GM18951 (cell line): ENCODE data around the gene PHLPP1.
"Not testable (repeated sequence)": the region's sequence is repeated elsewhere in the genome, so short reads cannot be mapped to it uniquely, and the experiment has no call there.

Experiments used
- POLR2A ChIP-seq: IDR thresholded peaks from 4 replicates; pipeline ENCODE4 v1.6.1; 2011; ENCODE audit warnings: mild to moderate bottlenecking; ENCODE audit not compliant: insufficient read length, insufficient read depth; ENCODE audit errors: extremely low read depth
- in situ Hi-C: fragments of 300-500 bp; cut with MboI; formaldehyde crosslinking; loops from one replicate; pipeline ENCODE4 v1.12.0; 2022; ENCODE audit warnings: low sequenced_read_pairs, mixed read lengths, inconsistent platforms; ENCODE audit not compliant: unreplicated experiment

PHLPP1 gene

GRCh38 chr18:62900132-62900883, 185.0 kb downstream of the PHLPP1 start:
- no peak for TF ChIP-seq POLR2A
- in situ Hi-C loops, result no loop called here

GRCh38 chr18:62902776-62903175, 187.4 kb downstream of the PHLPP1 start:
- no peak for TF ChIP-seq POLR2A
- in situ Hi-C loops, result no loop called here

- in situ Hi-C loops, result no loop called here
- no peak for TF ChIP-seq POLR2A
Measured at GRCh38 chr18:62904396-62905285, 189.3 kb downstream of the PHLPP1 start.

- no peak for TF ChIP-seq POLR2A
- in situ Hi-C loops, result no loop called here
Measured at GRCh38 chr18:62912885-62913284, 197.5 kb downstream of the PHLPP1 start.

- in situ Hi-C loops, result not testable (repeated sequence)
Measured at GRCh38 chr18:62913824-62914223, 198.5 kb downstream of the PHLPP1 start.

GRCh38 chr18:62914871-62915392, 199.6 kb downstream of the PHLPP1 start:
- in situ Hi-C loops, result no loop called here
- TF ChIP-seq POLR2A, result no peak

GRCh38 chr18:62918361-62918760, 203.0 kb downstream of the PHLPP1 start:
- TF ChIP-seq POLR2A, result no peak

GRCh38 chr18:62919109-62919838, 203.9 kb downstream of the PHLPP1 start:
- TF ChIP-seq POLR2A, result no peak
- in situ Hi-C loops, result no loop called here

More at GRCh38 chr18:62918361-62918760, 203.0 kb downstream of the PHLPP1 start:
- in situ Hi-C loops, result no loop called here

GRCh38 chr18:62925031-62925688, 209.8 kb downstream of the PHLPP1 start:
- TF ChIP-seq POLR2A, result no peak
- in situ Hi-C loops, result no loop called here

- in situ Hi-C loops, result no loop called here
- TF ChIP-seq POLR2A, result no peak
Measured at GRCh38 chr18:62928326-62928725, 213.0 kb downstream of the PHLPP1 start.

- no peak for TF ChIP-seq POLR2A
- in situ Hi-C loops, result no loop called here
Measured at GRCh38 chr18:62933261-62933887, 218.0 kb downstream of the PHLPP1 start.

GRCh38 chr18:62935994-62936393, 220.7 kb downstream of the PHLPP1 start:
- in situ Hi-C loops, result no loop called here
- TF ChIP-seq POLR2A, result no peak
